ENCODE data around the gene NTHL1.
"Not testable (repeated sequence)": the region's sequence is repeated elsewhere in the genome, so short reads cannot be mapped to it uniquely, and the experiment has no call there.

GRCh38 chr16:2011726-2012125 is 35.9 kb downstream of the NTHL1 start:
- not testable (repeated sequence) for TF ChIP-seq CTCF (IDR thresholded peaks at IDR 0.05); POLR2A (IDR thresholded peaks at IDR 0.05); POLR2AphosphoS5 (IDR thresholded peaks at IDR 0.05; ENCODE audit: insufficient read depth in 1 of 2, low read depth in 1 of 2)

All from vagina (tissue), 2 donors.